Thymus (tissue), 11 donors: Measurements from ENCODE around the gene FOXL3. TPM values are rescaled to one million over a fixed set of nuclear protein-coding genes. Genes with fewer than 3 reads are reported as not detected.

Experiments
- DNase-seq, 9 donors: peaks; one replicate each; pipeline ENCODE4 v3.0.0-alpha.2; 2013; ENCODE audit warnings: low spot score in 9 of 9, low read depth in 6 of 9, missing footprints in 1 of 9
- H3K27ac ChIP-seq, 2 donors: one replicate each; pipeline ENCODE4 v1.5.1; 2013; ENCODE audit warnings: control low read depth in 1 of 2, low read depth in 1 of 2, low read length in 1 of 2, mild to moderate bottlenecking in 1 of 2, moderate library complexity in 1 of 2
- H3K27me3 ChIP-seq, 2 donors: one replicate each; pipeline ENCODE4 v1.5.1; 2013; ENCODE audit warnings: low read length in 1 of 2; ENCODE audit not compliant: control insufficient read depth in 2 of 2, insufficient read depth in 1 of 2
- H3K36me3 ChIP-seq, 2 donors: one replicate each; pipeline ENCODE4 v1.5.1; 2013; ENCODE audit warnings: low read length in 1 of 2, mild to moderate bottlenecking in 1 of 2, moderate library complexity in 1 of 2; ENCODE audit not compliant: control insufficient read depth in 2 of 2, insufficient read depth in 2 of 2
- H3K4me1 ChIP-seq, 2 donors: one replicate each; pipeline ENCODE4 v1.5.1; 2013; ENCODE audit warnings: low read length in 2 of 2; ENCODE audit not compliant: control insufficient read depth in 2 of 2, insufficient read depth in 2 of 2
- H3K4me3 ChIP-seq, 2 donors: one replicate each; pipeline ENCODE4 v1.5.1; 2013; ENCODE audit warnings: low read length in 2 of 2, control low read depth in 1 of 2, mild to moderate bottlenecking in 1 of 2
- H3K9me3 ChIP-seq, 2 donors: one replicate each; pipeline ENCODE4 v1.5.1; 2013; ENCODE audit warnings: low read length in 1 of 2, mild to moderate bottlenecking in 1 of 2; ENCODE audit not compliant: control insufficient read depth in 2 of 2, insufficient read depth in 1 of 2
- WGBS: extraction: QIAGEN DNeasy Blood & Tissue Kit; methylation state at CpG from one replicate; pipeline ENCODE4 v1.1.7; 2013; 5-methylcytosine and 5-hydroxymethylcytosine counted together
- polyA plus RNA-seq: library from polyadenylated mRNA; stranded (reverse); fragments of 200-250 nt; gene quantifications from one replicate; pipeline ENCODE4 v1.2.3, GENCODE V29; 2013
- total RNA-seq: library from RNA; stranded (reverse); fragments of 120-200 nt; gene quantifications from one replicate; pipeline ENCODE4 v1.2.4, GENCODE V29; 2013
- donor health status: healthy.

FOXL3 gene
- total and polyA plus RNA-seq, 2 donors, result 0.19 TPM; not detected in 1

DNA sequence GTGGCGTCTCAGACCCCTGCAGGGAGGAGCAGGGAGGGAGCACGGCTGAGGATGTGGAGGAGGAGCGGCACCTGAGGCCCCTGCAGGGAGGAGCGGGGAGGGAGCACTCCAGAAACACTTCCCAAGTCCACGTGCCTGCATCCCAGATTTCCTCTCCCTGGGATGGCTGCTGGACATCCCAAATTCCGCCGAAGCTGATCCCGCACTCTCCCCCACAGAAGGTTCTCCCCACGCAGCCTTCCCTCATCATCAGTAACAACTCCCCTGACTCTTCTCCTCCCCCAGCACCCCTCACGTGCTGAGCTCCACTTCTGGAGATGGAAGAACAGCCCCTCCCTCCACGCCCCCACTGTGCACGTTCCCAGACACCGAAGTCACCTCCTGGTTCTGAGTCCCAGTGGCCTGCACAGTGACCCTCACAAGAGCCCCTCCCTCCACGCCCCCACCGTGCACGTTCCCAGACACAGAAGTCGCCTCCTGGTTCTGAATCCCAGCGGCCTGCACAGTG is 17.8 kb upstream of the FOXL3 start:
- Histone ChIP-seq H3K9me3 (peaks cover 1 to 34% of the 10 kb centered on the region in 2 donors), H3K4me3 (no peak overlapping the region)
- no peak for DNase-seq

DNA sequence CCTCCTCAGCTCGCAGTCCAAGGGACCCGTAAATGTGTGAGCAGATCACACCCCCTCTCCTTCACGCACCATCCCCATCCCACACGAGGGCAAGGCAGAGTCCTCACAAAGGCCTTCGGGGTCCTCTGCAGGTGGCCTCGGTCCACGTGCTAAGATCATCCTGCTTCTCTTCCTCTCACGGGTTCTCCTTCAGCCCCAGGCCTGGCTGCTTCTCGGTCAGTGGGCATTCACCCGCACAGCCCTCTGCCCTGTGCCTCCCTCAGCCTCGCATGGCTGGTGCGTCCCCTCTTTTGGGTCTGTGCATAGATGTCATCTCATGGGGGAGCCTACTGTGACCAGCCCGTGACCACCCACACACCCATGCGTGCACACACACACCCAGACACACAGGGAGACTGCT is 17.3 kb upstream of the FOXL3 start:
- 88% methylated on average over 14 of the region's 14 CpGs for WGBS
- Histone ChIP-seq H3K27ac (no peak overlapping the region), H3K36me3 (no peaks in the 10 kb centered on the region), H3K27me3 (no peaks in the 10 kb centered on the region), H3K9me3 (peaks cover 1 to 34% of the 10 kb centered on the region in 2 donors), H3K4me1 (no peaks in the 10 kb centered on the region), H3K4me3 (no peak overlapping the region)
- no peak for DNase-seq

More for the DNA sequence above, 17.8 kb upstream of the FOXL3 start:
- H3K27ac ChIP-seq, result no peak overlapping the region
- no peaks in the 10 kb centered on the region for H3K27me3 ChIP-seq
- H3K36me3 ChIP-seq, result no peaks in the 10 kb centered on the region
- WGBS, result 93% methylated on average over 18 of the region's 18 CpGs
- no peaks in the 10 kb centered on the region for H3K4me1 ChIP-seq

DNA sequence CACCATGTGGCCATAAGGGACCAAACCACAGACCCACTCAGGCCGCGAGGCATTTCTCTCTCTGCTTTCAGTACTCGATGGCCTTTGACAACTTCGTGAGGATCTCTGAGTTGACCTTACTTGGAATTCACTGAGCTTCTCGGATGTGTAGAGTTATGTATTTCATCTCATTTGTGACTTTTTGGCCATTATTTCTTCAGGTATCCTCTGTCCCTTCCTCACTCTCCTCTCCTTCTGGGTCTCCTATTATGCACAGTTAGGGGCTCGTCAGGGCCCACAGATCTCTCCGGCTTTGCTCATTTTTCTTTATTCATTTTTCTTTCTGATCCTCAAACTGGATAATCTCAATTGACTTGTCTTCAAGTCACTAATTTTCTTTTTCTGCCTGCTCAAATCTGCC is 16.6 kb upstream of the FOXL3 start:
- peaks cover 1 to 34% of the 10 kb centered on the region in 2 donors for H3K9me3 ChIP-seq
- H3K36me3 ChIP-seq, result no peaks in the 10 kb centered on the region
- H3K4me3 ChIP-seq, result no peak overlapping the region
- H3K27me3 ChIP-seq, result no peaks in the 10 kb centered on the region
- no peak overlapping the region for H3K27ac ChIP-seq
- H3K4me1 ChIP-seq, result no peaks in the 10 kb centered on the region
- DNase-seq, result no peak
- 94% methylated on average over 7 of the region's 7 CpGs for WGBS

DNA sequence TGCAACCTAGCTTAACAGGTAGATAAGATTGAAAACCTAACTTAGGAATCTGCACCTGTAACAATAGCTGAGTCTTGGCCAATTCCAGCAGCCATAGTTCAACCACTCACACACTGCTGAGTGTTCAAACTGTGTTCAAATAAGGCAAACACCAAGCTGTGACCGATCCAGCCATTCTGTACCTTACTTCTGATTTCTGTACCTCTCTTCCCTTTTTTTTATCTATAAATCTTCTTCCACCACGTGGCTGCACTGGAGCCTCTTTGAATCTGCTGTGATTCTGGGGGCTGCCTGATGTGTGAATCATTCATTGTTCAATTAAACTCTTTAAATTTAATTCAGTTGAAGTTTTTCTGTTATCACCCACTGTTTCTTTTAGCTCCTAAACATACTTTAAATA is 15.7 kb upstream of the FOXL3 start:
- DNase-seq, result no peak
- H3K9me3 ChIP-seq, result peaks cover 1 to 34% of the 10 kb centered on the region in 2 donors
- H3K27me3 ChIP-seq, result no peaks in the 10 kb centered on the region
- H3K4me3 ChIP-seq, result no peak overlapping the region
- no peaks in the 10 kb centered on the region for H3K4me1 ChIP-seq
- no peaks in the 10 kb centered on the region for H3K36me3 ChIP-seq
- no peak overlapping the region for H3K27ac ChIP-seq
- 46% methylated on average over 2 of the region's 2 CpGs for WGBS

DNA sequence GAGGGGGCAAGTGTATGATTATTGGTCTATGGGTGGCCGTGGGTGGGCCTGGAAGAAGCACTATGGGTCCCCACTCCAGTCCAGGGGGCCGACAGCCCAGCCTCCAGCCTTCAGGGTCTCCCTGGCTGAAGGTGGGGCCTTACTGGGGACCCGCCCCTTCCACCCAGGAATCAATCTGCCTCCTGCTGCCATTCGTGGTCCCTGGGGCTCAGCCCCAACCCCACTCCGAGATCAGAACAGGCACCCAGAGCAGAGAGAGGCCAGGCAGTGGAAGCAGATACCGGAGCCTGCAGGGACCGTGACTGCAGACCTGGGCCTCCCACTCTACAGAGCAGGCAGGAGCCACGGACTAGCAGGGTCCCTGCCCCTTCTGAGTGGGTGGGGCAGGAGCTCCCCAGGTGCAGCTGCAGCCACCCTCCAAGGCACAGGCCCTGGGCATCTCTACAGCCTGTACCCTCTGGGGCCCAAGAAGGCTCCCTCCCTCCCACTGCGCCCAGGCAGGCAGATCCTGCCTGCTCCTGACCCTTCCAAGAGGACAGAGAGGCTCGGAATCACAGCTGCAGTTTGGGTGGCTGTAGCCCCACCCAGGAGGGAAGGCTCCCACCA is 13.6 kb upstream of the FOXL3 start:
- 82% methylated on average over 10 of the region's 10 CpGs for WGBS
- Histone ChIP-seq H3K4me3 (no peak overlapping the region), H3K4me1 (no peaks in the 10 kb centered on the region), H3K36me3 (no peaks in the 10 kb centered on the region), H3K27me3 (peaks cover 0 to 5% of the 10 kb centered on the region in 2 donors), H3K9me3 (peaks cover 1 to 34% of the 10 kb centered on the region in 2 donors), H3K27ac (no peak overlapping the region)
- no peak for DNase-seq

DNA sequence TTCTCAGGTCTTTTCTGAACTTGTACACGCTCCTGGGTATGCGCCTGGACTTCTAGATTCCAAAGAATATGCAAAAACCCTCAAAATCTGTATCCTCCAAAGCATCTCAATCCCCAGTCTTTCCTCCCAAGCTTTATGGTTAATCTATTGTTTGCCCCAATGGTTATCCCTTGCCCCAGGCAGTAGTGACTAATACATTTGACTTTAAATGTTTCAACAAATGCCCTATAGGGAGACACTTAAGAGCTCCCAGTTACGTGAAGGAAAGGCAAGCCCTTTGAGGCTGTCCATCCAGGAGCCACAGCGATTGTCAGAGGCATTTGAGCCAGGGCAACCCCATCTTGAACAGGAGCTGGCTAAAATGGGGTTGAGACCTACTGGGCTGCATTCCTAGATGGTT is 12.7 kb upstream of the FOXL3 start:
- H3K36me3 ChIP-seq, result no peaks in the 10 kb centered on the region
- no peaks in the 10 kb centered on the region for H3K4me1 ChIP-seq
- no peak for DNase-seq
- H3K27ac ChIP-seq, result no peak overlapping the region
- no peak overlapping the region for H3K4me3 ChIP-seq
- peaks cover 0 to 5% of the 10 kb centered on the region in 2 donors for H3K27me3 ChIP-seq
- peaks cover 1 to 27% of the 10 kb centered on the region in 2 donors for H3K9me3 ChIP-seq
- WGBS, result 90% methylated on average over 4 of the region's 4 CpGs

DNA sequence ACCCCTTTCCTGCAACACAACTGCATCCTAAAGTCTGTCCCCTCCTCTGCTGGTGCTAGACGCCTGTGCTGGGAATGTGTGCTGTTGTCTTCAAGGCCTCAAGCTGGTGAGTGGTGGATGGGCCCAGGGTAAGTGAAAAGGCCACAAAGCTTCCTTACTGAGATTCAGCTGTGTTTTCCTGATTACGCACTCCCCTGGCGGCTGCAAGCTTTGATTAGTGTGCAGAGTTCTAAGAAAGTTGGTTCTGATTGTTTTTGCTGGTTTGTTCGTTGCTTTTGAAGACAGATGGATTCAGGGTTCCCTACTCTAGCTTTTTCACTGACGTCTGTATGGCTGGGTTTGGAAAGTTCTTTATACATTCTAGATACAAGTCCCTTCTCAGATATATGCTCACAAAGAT is 11.9 kb upstream of the FOXL3 start:
- H3K36me3 ChIP-seq, result no peaks in the 10 kb centered on the region
- WGBS, result 89% methylated on average over 5 of the region's 5 CpGs
- no peak overlapping the region for H3K27ac ChIP-seq
- no peaks in the 10 kb centered on the region for H3K4me1 ChIP-seq
- H3K27me3 ChIP-seq, result peaks cover 0 to 5% of the 10 kb centered on the region in 2 donors
- DNase-seq, result no peak
- H3K4me3 ChIP-seq, result no peak overlapping the region
- peaks cover 1 to 18% of the 10 kb centered on the region in 2 donors for H3K9me3 ChIP-seq

DNA sequence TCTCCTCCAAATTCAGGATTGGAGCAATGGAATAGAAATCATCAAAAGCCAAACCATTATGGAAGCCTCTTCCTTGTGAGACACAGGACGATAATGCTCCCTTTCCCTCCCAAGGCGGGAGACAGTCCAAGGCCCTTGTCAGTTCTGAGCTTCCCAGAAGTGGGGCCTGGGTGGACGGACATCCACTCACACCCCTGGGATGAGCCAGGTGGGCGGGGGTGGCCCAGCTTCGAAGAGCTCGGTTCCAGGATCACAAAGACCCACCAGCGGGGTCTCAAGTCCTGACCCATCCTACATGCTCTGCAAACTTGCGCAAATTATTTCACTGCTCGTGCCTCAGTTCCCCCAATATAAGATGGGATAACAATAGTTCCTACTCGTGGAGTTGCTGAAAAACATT is 10.1 kb upstream of the FOXL3 start:
- no peak for DNase-seq
- no peak overlapping the region for H3K27ac ChIP-seq
- H3K27me3 ChIP-seq, result peaks cover 0 to 5% of the 10 kb centered on the region in 2 donors
- no peak overlapping the region for H3K4me3 ChIP-seq
- H3K36me3 ChIP-seq, result no peaks in the 10 kb centered on the region
- no peaks in the 10 kb centered on the region for H3K4me1 ChIP-seq
- WGBS, result 93% methylated on average over 10 of the region's 10 CpGs
- H3K9me3 ChIP-seq, result peaks cover 0 to 16% of the 10 kb centered on the region in 2 donors

DNA sequence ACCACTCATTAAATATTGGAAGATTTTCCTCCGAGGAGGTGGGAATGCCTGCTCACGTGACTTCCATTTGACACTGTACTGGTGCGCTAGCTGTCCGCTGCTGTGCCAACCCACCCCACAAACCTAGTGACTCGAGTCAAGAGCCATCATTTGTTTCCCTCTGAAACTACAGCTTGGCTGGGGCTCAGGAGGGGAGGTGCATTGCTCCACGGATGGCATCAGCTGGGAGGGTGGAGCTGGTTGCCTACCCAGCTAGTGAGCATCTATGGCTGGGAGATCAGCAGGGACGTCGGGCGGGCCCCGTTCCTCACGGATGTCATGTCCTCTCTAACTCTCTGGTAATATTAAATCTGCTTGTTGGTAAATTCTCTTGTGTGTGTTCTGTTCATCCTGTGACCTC is 9.5 kb upstream of the FOXL3 start:
- Histone ChIP-seq H3K27me3 (peaks cover 0 to 10% of the 10 kb centered on the region in 2 donors), H3K36me3 (no peaks in the 10 kb centered on the region), H3K27ac (no peak overlapping the region), H3K9me3 (peaks cover 0 to 16% of the 10 kb centered on the region in 2 donors), H3K4me3 (no peak overlapping the region), H3K4me1 (no peaks in the 10 kb centered on the region)
- no peak for DNase-seq
- 86% methylated on average over 11 of the region's 11 CpGs for WGBS
